Neuron (in vitro differentiated cells): ENCODE results near the gene KLB.
"Not testable (repeated sequence)": the region's sequence is repeated elsewhere in the genome, so short reads cannot be mapped to it uniquely, and the experiment has no call there.

Experiments used
- H2AFZ ChIP-seq: one replicate; pipeline ENCODE4 v1.6.1; 2013; ENCODE audit warnings: low read depth, mild to moderate bottlenecking, inconsistent platforms, low read length, moderate library complexity
- H3K27me3 ChIP-seq: one replicate; pipeline ENCODE4 v1.6.1; 2013; ENCODE audit warnings: low read length; ENCODE audit not compliant: insufficient read depth
- H3K36me3 ChIP-seq: one replicate; pipeline ENCODE4 v1.6.1; 2013; ENCODE audit warnings: low read length; ENCODE audit not compliant: insufficient read depth
- H3K4me1 ChIP-seq: one replicate; pipeline ENCODE4 v1.6.1; 2013; ENCODE audit warnings: low read length; ENCODE audit not compliant: insufficient read depth
- H3K4me3 ChIP-seq: 2 replicates; pipeline ENCODE4 v1.5.1; 2013; ENCODE audit warnings: mild to moderate bottlenecking, low read length, moderate library complexity
- H3K9me3 ChIP-seq: one replicate; pipeline ENCODE4 v1.6.1; 2013; ENCODE audit warnings: low read length

Gene KLB

DNA sequence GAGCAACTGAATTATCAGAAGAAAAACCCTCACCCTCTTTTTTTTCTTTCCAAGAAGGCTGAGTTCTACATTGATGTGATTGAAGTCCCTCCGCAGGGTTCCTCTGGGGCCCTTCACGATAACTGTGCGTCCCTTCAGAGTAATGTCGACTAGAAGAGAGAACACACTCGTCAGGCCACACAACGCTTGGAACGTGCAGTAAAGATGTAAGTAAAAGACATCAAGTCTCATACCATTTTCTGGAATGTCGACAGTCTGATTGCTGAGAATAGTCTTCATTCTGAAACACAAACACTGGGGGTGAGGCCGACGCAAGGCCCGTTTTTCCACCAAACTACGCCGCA is 51.4 kb downstream of the KLB start:
- H3K27me3 ChIP-seq, H2AFZ ChIP-seq, H3K9me3 ChIP-seq: not testable (repeated sequence)
- peaks cover 56% of the 10 kb centered on the region for H3K36me3 ChIP-seq
- H3K4me1 ChIP-seq = peaks cover 19% of the 10 kb centered on the region
- peak overlapping the region; percentile 70 for H3K4me3 ChIP-seq

DNA sequence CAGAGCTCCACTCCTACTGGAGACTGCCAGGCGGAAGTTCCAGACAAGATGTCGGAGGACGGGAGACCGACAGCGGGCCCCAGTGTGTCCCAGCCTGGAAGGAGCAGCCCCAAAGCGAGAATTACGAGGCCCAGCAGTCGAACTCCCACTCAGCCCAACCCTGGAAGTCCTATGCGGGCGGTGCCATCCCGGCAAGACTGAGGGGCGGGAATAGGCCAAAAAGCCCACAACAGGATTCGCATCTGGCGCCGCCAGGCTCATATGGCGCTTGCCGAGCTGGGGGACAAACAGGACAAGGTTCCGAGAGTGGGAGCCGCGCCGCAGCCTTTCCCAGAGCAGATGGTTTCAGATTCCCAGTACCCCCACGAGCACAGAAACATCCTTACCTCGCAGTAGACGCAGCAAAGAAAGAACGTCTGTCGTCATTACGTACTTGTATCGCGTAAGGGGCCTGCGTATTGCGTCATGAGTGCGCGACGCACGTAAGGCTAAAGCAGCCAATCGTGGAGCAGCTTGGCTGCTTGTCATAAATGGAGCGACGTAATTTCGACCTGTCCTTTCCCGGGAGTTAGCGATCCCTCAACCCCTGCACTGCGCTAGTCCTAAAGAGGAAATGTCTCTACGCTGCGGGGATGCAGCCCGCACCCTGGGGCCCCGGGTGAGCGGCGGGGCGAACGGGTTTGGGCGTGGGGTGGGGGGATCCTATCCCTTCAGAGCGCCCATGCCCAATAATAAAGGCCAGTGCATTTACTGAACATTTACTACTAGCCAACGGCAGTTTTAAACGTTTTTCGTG is 52.0 kb downstream of the KLB start, which contains the start of the genes LIAS and RPL9:
TSS of gene LIAS (plus strand) at position 552 of the 796 bp plus-strand sequence. CDS start at position 614, 62 bp downstream.
TSS of gene RPL9 (minus strand) at position 418 of the 796 bp plus-strand sequence. CDS start 483 bp downstream, outside the sequence.
- Histone ChIP-seq H3K27me3 (no peaks in the 10 kb centered on the region), H3K4me3 (peak within 1 kb of the TSS; percentile 70), H3K36me3 (peaks cover 51% of the 10 kb centered on the region), H3K4me1 (peaks cover 19% of the 10 kb centered on the region), H2AFZ (peak within 1 kb of the TSS; percentile 68), H3K9me3 (no peaks in the 10 kb centered on the region)

DNA sequence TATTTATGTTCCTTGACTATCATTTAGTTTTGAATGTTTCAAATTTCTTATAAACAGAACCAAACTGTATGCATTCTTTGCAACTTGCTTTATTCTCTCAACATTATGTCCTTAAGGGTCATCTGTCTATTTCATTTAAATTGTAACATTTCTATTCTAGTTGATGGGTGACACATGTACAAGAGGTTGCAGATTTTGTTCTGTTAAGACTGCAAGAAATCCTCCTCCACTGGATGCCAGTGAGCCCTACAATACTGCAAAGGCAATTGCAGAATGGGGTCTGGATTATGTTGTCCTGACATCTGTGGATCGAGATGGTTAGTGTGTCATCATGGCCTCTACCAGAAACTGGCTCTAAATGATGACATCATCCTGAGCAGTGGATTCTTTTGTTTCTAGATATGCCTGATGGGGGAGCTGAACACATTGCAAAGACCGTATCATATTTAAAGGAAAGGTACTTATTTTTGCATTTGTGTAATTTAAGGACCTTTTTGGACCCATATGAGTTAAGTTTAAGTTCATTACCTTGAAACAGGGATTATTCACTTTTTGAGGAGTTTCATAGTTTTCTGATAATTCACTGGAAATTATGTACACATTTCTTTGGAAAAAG is 58.3 kb downstream of the KLB start:
- Histone ChIP-seq H2AFZ (no peak overlapping the region), H3K27me3 (no peaks in the 10 kb centered on the region), H3K9me3 (no peaks in the 10 kb centered on the region), H3K36me3 (peaks cover 17% of the 10 kb centered on the region), H3K4me3 (no peak overlapping the region), H3K4me1 (no peaks in the 10 kb centered on the region)

DNA sequence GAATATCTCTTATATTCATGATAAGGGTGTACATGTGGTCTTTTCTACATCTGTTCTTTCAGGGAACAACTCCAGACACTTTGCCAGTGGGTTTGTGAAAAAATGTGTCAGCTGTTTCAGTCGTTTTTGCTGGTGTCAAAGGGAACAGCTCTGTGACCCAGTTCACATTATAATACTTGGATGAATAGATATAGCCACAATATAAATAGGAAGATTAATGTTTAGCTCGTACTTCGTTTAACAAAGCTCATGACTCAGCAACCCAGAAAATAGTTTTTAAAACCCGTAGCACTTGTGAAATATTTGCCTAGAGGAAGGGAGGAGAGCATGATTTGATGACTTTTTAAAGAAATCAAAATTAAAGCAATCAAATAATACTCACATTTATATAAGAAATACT is 60.0 kb downstream of the KLB start:
- peaks cover 17% of the 10 kb centered on the region for H3K36me3 ChIP-seq
- no peaks in the 10 kb centered on the region for H3K27me3 ChIP-seq
- no peaks in the 10 kb centered on the region for H3K4me1 ChIP-seq
- H3K9me3 ChIP-seq = no peaks in the 10 kb centered on the region
- H3K4me3 ChIP-seq = no peak overlapping the region
- H2AFZ ChIP-seq = no peak overlapping the region

DNA sequence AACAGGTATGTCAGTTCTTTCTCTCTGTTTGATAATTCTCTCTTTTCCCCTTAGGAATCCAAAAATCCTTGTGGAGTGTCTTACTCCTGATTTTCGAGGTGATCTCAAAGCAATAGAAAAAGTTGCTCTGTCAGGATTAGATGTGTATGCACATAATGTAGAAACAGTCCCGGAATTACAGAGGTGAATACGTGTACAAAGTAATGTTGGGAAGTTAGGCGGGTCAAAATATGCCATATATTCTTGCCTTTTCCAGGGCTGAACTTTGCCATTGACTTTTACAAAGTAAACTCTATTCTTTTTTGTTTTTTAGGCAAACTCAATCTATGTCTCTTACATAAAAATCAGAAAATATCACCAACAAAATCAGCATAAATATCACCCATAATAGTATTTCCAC is 60.7 kb downstream of the KLB start:
- no peak overlapping the region for H2AFZ ChIP-seq
- peaks cover 25% of the 10 kb centered on the region for H3K36me3 ChIP-seq
- no peaks in the 10 kb centered on the region for H3K4me1 ChIP-seq
- no peaks in the 10 kb centered on the region for H3K27me3 ChIP-seq
- no peaks in the 10 kb centered on the region for H3K9me3 ChIP-seq
- no peak overlapping the region for H3K4me3 ChIP-seq

DNA sequence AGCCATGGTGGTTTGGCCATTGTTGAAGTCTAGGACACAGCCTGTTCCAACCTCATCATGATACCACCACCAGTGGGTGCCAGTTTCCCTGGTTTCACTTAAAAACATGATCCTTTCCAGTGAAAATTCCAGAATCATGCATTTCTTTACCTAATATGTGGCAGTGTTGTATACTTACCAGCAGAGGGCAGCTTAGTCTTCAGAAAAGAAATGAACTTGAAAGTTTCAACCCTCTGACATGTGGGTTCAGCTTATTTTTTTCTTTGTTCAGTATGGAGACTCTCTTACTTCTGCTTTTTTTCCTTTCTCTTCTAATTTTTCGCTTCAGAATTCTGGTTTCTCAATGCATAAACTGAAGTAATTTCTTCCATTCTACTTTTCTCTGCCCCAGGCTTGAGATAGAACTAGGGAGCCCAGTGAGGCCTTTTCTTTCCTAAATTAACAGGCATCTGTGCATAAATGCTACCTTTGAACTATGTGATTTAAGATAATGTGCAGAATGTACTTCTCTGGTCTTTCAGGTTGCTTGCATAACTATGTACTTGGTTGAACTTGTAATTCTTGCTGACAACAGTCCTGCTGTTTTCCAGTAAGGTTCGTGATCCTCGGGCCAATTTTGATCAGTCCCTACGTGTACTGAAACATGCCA is 62.8 kb downstream of the KLB start:
- Histone ChIP-seq H3K36me3 (peaks cover 28% of the 10 kb centered on the region), H3K27me3 (no peaks in the 10 kb centered on the region), H3K9me3 (no peaks in the 10 kb centered on the region), H3K4me1 (no peaks in the 10 kb centered on the region), H2AFZ (peak overlapping the region; percentile 49), H3K4me3 (no peak overlapping the region)

DNA sequence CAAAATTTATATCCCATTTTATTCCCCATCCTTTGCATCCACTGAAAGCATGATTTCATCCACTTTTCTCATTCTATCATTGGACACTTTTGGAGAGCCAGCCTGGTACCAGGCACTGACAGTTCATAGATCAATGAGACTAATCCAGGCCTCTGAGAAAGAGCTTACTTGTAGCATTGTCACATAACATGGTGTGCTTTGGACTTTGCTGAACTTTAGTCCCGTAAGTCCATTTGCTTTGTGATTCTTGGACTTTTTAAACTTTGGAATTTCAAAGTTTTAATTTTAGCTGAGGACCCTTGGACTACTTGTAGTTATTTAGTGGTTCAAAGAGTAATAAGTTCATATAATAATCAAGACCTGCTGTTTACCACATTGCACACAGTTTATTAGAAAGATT is 63.7 kb downstream of the KLB start:
- H3K36me3 ChIP-seq = peaks cover 24% of the 10 kb centered on the region
- no peaks in the 10 kb centered on the region for H3K9me3 ChIP-seq
- H3K4me3 ChIP-seq = no peak overlapping the region
- no peaks in the 10 kb centered on the region for H3K4me1 ChIP-seq
- no peaks in the 10 kb centered on the region for H3K27me3 ChIP-seq
- H2AFZ ChIP-seq = no peak overlapping the region

DNA sequence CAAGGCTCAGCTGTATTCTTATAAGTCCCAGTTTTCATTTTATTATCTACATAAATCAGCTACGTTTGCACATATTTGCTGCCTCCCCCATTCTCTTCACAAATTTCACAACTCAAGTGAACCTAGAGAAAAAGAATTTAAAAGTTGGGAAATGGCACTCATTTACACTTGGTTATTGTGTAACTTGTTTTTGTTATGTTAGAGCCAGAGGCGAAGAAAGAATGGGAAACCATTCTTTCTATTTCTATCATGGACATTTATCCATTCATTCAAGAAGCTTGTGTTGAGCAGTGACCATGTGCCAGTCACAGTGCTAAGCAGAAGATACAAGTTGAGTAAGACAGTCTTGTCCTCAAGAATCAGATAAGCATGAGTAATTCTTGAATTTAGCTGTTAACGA is 65.7 kb downstream of the KLB start:
- Histone ChIP-seq H3K27me3 (no peaks in the 10 kb centered on the region), H3K9me3 (no peaks in the 10 kb centered on the region), H2AFZ (no peak overlapping the region), H3K4me1 (no peaks in the 10 kb centered on the region), H3K4me3 (no peak overlapping the region), H3K36me3 (peaks cover 29% of the 10 kb centered on the region)

DNA sequence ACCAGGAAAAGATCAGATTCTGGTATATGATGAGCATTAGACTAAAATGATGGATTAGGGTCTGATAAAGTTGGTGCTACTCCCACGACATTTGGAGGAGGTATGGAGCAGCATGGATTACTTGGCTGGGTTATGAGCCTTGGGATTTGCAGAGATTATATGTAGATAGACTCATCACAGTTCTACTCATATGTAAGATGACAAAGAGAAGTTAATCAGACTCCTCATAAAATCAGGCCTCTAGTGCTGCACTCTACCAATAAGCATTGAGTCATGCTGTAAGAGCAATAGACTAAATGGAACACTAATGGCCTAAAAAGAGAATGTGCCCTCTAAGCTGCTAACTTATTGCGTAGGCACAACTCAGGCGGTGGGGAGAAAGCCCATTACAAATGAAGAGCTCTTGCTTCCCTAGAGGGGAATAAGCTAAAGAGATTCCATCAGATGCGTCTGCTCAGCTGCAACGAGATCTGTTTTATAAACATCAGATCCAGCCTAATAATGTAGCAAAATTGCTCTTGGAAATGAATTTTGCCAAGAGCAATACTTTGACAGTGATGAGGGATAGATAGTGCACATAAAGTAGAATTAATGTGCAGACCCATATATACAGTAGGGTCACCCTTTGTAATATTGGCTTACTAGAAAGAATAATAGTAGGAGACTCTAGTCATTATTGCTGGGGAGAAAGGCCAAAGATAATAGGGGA is 69.6 kb downstream of the KLB start:
- Histone ChIP-seq H2AFZ (no peak overlapping the region), H3K9me3 (peaks cover 5% of the 10 kb centered on the region), H3K27me3 (no peaks in the 10 kb centered on the region), H3K4me3 (no peak overlapping the region), H3K36me3 (peaks cover 31% of the 10 kb centered on the region), H3K4me1 (no peaks in the 10 kb centered on the region)

DNA sequence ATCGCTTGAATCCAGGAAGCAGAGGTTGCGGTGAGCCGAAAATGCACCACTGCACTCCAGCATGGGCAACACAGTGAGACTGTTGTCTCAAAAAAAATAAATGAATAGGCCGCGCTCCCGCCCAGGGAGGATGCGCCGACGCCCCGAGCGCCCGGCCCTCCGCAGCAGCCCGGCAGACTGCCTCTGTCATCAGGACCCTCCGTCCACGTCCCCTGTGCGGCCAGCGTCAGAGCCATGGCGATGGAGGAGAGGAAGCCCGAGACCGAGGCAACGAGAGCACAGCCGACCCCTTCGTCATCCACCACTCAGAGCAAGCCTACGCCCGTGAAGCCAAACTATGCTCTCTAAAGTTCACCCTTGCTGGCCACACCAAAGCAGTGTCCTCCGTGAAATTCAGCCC is 73.5 kb downstream of the KLB start:
- H2AFZ ChIP-seq = no peak overlapping the region
- H3K4me1 ChIP-seq = no peaks in the 10 kb centered on the region
- H3K36me3 ChIP-seq = peaks cover 11% of the 10 kb centered on the region
- peaks cover 5% of the 10 kb centered on the region for H3K9me3 ChIP-seq
- H3K27me3 ChIP-seq = no peaks in the 10 kb centered on the region
- no peak overlapping the region for H3K4me3 ChIP-seq

DNA sequence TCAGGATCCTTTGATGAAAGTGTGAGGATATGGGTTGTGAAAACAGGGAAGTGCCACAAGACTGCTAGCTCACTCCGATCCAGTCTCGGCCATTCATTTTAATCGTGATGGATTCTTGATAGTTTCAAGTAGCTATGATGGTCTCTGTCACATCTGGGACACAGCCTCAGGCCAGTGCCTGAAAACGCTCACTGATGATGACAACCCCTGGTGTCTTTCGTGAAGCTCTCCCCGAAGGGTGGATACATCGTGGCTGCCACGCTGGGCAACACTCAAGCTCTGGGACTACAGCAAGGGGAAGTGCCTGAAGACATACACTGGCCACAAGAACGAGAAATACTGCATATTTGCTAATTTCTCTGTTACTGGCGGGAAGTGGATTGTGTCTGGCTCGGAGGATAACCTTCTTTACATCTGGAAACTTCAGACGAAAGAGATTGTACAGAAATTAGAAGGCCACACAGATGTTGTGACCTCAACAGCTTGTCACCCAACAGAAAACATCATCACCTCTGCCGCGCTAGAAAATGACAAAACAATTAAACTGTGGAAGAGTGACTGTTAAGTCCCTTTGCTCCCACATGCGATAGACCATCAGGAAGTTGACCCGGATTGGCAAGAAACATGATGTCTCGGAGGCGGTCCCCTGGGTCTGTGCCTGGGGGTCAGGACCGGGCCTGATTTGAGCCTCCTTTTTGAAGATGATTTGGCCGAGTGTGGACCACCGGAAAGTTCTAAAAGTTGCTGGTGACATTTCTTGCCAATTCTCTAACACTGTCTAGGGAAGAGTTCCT is 74.4 kb downstream of the KLB start:
- Histone ChIP-seq H3K4me1 (no peaks in the 10 kb centered on the region), H3K36me3 (peaks cover 11% of the 10 kb centered on the region), H3K4me3 (no peak overlapping the region), H2AFZ (no peak overlapping the region), H3K9me3 (peaks cover 5% of the 10 kb centered on the region), H3K27me3 (no peaks in the 10 kb centered on the region)

DNA sequence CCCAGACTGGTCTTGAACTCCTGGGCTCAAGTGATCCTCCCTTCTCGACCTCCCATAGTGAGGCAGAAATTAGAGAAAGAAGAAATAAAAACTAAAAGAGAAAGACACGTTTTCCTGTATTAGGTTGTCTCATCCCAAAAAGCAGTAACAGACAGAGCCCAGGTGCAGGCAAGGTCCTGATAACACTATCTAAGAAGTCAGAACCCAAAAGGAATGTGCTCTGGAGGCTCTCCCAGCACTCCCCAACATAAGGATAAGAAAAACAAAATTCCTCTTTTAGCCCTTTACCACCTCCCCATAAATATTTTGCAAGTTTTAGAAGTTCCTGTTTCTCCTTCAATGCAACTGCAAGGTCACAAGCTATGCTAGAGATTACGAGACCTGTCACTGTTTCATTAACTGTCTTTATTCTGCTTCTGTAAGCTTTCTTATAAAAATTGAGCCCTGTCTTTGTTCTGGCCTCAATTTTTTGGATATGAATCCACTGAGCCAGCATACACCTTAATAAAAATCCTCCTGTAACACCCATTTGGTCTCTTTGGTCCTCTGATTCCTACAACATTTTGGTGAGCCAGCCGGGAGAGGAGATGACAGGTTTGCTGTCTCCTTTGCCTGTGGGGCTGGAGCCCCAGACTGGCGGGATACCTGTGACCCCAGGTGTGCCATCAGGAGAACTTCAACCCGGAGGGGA is 78.0 kb downstream of the KLB start:
- no peak overlapping the region for H2AFZ ChIP-seq
- no peaks in the 10 kb centered on the region for H3K27me3 ChIP-seq
- H3K4me1 ChIP-seq = no peaks in the 10 kb centered on the region
- H3K36me3 ChIP-seq = no peaks in the 10 kb centered on the region
- peaks cover 5% of the 10 kb centered on the region for H3K9me3 ChIP-seq
- H3K4me3 ChIP-seq = no peak overlapping the region
